CD4-positive, alpha-beta T cell treated with Interleukin-4 for 4 hours (primary cell): ENCODE measurements around the gene RBKS.
"Not testable (repeated sequence)": the region's sequence is repeated elsewhere in the genome, so short reads cannot be mapped to it uniquely, and the experiment has no call there.

Experiments used
- DNase-seq: peaks from one replicate; pipeline ENCODE4 v3.0.0-alpha.2; 2020

Gene RBKS

GRCh38 chr2:27904405-27904665, 14.1 kb upstream of the RBKS start:
- no peak for DNase-seq

GRCh38 chr2:27903649-27904404, 13.6 kb upstream of the RBKS start:
- DNase-seq: no peak

GRCh38 chr2:27903018-27903417, 12.8 kb upstream of the RBKS start:
- no peak for DNase-seq

DNA sequence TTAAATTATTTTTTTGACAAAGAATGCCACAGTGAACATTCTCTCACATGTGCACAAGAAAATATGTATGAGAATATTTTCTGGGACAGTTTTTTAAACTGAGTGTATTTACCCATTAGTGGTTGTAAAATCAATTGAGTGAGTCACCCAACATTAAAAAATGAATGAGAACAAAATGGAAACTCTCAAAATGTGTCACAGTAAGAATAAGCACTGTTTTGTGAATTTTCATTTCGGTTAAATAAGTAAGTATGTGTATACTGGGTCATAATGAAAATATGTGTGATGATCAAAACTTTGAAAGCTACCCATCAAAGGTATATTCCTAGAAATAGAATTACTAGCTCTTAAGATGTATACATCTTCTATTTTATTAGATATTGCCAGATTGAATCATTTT, 11.9 kb upstream of the RBKS start:
- DNase-seq: no peak

DNA sequence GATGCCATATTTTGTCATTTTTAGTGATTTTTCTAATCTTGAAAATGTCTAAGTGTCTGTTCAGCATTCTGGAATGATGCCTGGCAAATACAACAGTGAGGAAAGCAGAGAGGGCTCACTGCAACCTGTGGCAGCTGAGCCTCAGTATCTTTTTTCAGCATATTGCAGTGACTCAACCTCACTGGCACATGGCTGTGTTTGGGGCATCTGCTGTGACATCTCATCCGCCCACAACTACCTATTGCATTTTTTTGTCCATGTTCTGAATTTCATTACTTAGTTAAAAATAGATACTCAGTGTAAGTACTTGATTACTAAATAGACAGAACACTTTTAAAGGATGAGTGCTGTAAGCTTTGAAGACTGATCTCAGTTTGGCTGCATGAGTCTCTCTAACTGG, 11.0 kb upstream of the RBKS start:
- no peak for DNase-seq

DNA sequence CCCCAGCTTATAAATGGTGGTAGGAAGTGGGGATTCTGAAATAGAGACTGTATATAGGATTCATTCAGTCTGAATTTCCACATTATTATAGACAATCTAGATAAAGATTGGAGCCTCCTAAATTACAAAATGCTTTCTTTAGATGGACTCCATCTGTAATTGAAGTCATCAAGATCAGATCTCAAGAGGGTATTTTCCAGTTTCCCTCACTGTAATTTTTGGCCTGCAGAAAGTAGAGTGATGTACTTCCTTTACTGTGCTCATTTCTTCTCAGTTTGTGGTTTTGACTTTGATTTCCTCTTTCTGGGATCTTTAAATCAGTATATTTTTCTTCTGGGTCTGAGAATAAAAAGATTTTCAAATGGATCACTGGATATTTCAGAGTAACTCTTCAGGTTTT, 7.5 kb upstream of the RBKS start:
- DNase-seq: no peak

GRCh38 chr2:27893006-27893405, 2.8 kb upstream of the RBKS start:
- peak; percentile 69 for DNase-seq

DNA sequence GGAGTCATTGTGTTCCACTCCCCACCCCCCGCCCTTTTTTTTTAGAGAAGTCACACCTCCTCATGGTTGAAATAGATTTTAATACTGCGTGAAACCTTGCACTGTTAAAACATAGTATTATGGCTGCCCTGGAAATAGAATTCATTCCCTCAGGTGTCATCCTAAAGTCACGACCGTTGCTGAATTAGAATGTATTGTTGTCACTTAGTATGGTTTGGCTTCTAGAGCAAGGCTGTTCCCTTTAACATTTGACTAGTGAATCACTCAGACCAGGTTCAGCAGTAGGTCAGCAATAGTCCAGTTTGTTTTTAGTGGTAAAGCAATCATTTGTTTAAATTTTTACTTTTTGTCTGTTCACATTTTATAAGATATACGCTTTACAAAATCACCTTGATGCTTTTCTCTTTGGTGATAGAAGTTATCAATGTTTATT, 1.5 kb upstream of the RBKS start:
- DNase-seq: no peak

GRCh38 chr2:27890924-27891672, 911 bp upstream of the RBKS start:
- DNase-seq: peak; percentile 82

DNA sequence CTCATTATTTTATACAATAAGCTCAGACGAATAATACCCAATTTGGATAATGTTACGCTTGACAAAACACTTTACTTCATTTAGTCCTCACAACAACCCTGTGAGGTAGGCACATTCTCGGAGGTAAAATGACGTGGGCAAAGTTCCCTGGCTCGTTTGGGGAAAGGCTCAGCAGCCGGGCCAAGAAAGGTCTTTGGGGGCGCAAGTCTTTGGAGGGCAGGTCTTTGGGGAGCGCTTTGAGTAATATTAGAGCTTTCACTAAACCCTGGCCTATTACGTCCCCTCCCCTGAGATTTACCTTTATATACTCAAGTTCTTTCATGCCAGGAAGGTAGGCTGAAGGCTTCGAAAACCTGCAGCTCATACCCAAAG, 427 bp downstream of the RBKS start:
- no peak for DNase-seq

GRCh38 chr2:27888790-27889189, 1.4 kb downstream of the RBKS start:
- DNase-seq: no peak

GRCh38 chr2:27887830-27888229, 2.4 kb downstream of the RBKS start:
- no peak for DNase-seq

DNA sequence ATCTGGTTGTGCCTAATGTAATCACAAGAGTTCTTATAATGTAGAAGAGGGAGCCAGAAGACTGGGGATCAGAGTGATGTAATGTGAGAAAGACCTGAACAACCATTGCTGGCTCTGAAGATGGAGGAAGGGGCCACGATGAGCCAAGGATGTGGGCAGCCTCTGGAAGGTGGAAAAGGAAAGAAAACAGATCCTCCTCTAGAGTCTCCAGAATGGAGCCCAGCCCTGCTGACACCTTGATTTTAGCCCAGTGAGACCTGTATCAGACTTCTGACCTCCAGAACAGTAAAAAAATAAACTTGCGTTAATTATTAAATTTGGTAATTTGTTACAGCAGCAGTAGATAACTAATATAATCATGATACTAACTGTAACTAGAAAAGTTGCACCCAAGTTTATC, 3.1 kb downstream of the RBKS start:
- no peak for DNase-seq

GRCh38 chr2:27886322-27886721, 3.9 kb downstream of the RBKS start:
- DNase-seq: no peak

DNA sequence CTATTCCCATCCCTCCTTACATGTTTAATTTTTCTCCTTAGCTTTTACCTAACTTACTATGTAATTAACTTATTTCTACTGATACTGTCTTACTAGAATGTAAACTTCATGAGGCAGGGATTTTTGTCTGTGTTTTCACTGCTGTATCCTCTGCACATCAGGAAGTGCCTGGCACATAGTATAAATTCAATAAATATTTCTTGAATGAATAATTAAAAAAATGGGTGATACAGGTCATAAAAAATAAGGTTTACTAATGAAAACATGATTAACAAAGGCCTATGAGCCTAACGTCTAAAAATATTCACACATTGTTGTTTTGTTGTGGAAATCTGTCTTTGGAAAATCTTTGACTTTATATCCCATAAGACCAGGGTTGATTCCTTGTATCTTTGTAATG, 4.5 kb downstream of the RBKS start:
- DNase-seq: no peak

DNA sequence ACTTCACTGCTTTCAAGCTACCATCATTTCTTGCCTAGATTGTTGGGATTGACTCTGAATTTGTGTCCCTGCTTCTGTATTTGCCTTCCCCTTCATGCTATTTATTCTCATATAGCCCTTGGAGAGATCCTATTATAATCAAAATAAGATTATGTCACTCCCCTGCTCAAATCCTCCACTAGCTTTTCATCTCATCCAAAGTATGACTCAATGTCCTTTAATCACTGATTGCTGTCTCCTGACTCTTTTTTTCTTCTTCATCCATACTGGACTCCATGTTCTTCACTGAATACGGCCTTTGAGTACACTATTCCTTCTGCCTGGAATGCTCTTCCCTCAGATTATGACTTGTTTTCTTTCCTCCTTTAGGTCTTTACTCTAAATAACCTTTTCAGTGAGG, 5.0 kb downstream of the RBKS start:
- no peak for DNase-seq

DNA sequence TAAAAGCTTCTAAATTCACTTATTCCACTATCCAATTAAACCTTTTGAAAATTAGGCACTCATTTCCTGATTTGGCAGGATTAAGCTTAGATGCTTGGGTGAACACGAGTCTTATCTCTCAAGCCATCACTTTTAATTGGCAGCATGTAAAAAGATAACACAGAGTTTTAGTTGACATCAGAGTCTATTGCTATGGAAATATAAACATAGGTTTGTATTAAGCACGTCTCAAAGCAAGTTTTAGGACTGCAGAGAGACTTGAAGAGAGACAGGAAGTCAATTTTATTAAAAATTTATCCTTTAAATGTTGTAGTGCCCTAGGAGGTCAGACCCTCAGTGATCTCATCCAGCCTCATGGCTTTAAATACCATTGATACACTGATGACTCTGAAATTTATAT, 5.6 kb downstream of the RBKS start:
- DNase-seq: no peak

DNA sequence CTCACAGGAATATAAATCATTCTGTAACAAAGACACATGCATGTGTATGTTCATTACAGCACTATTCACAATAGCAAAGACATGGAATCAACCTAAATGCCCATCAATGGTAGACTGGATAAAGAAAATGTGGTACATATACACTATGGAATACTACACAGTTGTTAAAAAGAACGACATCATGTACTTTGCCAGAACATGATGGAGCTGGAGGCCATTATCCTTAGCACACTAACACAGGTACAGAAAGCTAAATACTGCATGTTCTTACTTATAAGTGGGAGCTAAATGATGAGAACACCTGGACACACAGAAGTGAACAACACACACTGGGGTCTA, 7.6 kb downstream of the RBKS start:
- not testable (repeated sequence) for DNase-seq

- not testable (repeated sequence) for DNase-seq
Measured at GRCh38 chr2:27881815-27882583, 8.2 kb downstream of the RBKS start.

DNA sequence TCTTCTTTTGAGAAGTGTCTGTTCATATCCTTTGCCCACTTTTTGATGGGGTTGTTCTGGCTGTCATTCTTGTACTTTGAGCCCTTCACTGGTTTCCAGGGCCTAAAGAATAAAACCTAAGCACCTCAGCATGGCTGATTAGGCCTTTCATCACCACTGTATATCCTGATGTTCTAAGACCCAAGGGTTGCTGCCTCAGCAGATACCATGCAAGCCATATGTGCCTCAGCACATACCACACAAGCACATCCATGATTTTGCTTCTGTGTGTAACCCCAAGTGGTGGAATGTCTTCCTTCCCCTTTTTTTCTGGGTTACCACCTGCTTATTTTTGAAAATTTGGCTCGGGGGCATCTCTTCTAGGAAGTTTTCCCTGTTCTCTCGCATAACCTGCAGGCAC, 11.4 kb downstream of the RBKS start:
- no peak for DNase-seq

GRCh38 chr2:27875089-27875881, 14.9 kb downstream of the RBKS start:
- DNase-seq: no peak

DNA sequence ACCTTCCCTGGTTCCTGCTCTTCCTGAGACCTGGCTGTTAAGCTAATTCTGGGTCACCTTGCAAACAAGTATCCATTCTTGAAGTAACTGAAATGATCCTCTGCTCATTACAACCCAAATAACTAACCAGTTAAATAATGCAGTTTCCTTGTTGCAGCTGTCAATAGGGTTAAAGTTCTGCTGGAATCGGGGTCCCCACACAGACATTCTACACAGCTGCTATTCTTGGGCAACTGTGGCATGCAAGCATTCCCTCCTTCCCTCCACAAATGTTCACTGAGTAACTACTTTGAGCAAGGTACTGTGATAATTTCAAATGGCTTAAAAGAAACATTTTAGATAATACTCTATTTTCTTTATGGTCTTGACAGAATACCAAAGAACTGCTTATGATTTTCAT, 17.1 kb downstream of the RBKS start:
- DNase-seq: no peak

- DNase-seq: no peak
Measured at GRCh38 chr2:27871802-27872201, 18.4 kb downstream of the RBKS start.
